ENCODE data around the gene DDX39B. TPM values are rescaled to one million over a fixed set of nuclear protein-coding genes. Genes with fewer than 3 reads are reported as not detected.
A peak's percentile ranks its signal among the peaks of the same experiment; 100 is the strongest.

Gene DDX39B
- total RNA-seq, 1 donor from 2014 or later = 412 TPM

DNA sequence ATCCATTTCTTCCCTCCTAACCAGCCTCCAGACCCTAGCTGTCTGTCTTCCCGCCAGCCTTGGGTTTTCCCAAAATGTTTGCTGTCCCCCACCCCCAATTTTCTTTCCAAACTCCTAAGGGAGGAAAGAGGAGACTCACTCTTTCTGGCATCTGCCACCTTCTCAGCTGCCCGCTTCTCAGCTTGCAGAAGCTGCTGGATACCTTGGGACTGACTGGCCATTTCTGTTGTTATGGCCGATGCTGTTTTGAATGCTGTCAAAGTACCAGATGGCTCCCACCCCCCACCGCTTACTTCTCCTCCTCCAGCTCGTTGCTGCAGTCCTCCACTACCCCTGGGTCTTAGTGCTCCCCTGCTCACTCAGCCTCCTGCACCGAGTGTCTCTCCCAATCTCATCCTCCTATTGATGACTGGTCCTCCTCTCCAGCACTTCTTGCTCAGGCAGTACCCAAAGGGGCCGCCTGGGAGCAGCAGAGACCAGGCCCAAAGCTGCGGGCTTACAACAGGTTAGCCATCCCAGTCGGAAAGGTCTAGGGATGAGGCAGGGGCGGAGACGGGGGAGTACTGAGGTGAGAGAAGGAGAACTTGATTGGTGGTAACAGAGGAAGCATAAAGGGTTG, 4.6 kb upstream of the DDX39B start, which contains the start of gene ATP6V1G2:
TSS of gene ATP6V1G2 (minus strand) at position 270 of the 619 bp plus-strand sequence. CDS start at position 221, 49 bp downstream.
- peak within 1 kb of the TSS; percentile 44 for H3K4me3 ChIP-seq (ENCODE audit: low read depth, low read length)
- DNase-seq (ENCODE audit: low read depth) = peak; percentile 79
- no peaks in the 10 kb centered on the region for H3K36me3 ChIP-seq (ENCODE audit: control insufficient read depth, insufficient read depth, low read length)
- no peaks in the 10 kb centered on the region for H3K27me3 ChIP-seq (ENCODE audit: control insufficient read depth, insufficient read depth, low read length)
- TF ChIP-seq, protein P1, sequence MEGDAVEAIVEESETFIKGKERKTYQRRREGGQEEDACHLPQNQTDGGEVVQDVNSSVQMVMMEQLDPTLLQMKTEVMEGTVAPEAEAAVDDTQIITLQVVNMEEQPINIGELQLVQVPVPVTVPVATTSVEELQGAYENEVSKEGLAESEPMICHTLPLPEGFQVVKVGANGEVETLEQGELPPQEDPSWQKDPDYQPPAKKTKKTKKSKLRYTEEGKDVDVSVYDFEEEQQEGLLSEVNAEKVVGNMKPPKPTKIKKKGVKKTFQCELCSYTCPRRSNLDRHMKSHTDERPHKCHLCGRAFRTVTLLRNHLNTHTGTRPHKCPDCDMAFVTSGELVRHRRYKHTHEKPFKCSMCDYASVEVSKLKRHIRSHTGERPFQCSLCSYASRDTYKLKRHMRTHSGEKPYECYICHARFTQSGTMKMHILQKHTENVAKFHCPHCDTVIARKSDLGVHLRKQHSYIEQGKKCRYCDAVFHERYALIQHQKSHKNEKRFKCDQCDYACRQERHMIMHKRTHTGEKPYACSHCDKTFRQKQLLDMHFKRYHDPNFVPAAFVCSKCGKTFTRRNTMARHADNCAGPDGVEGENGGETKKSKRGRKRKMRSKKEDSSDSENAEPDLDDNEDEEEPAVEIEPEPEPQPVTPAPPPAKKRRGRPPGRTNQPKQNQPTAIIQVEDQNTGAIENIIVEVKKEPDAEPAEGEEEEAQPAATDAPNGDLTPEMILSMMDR (IDR thresholded peaks at IDR 0.05; ENCODE audit: insufficient read depth, low read length, poor library complexity, severe bottlenecking) = peak; percentile 98

DNA sequence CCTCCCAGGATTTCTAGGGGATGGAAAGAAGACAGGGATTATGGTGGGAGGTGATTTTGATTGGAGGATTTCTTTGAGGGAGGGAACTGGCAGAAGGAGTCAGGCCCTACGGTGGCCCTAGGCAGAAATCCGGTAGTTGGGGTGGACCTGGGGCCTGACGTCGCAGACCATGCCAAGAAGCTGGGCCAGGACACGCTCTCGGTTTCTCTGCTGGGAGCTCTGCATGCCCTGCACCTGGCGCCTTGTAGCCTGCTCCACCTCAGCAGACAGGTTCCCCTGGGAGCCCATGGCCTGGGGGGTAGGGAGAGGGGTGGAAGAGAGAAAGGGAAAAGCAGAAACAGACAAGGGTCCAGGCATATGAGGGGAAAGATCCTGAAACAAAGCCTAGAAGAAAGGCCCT, 3.5 kb upstream of the DDX39B start:
- Histone ChIP-seq H3K4me3 (ENCODE audit: low read depth, low read length) (no peak overlapping the region), H3K27me3 (ENCODE audit: control insufficient read depth, insufficient read depth, low read length) (no peaks in the 10 kb centered on the region), H3K36me3 (ENCODE audit: control insufficient read depth, insufficient read depth, low read length) (no peaks in the 10 kb centered on the region)
- TF ChIP-seq, protein P1 (IDR thresholded peaks at IDR 0.05; ENCODE audit: insufficient read depth, low read length, poor library complexity, severe bottlenecking) = no peak
- DNase-seq (ENCODE audit: low read depth) = no peak

DNA sequence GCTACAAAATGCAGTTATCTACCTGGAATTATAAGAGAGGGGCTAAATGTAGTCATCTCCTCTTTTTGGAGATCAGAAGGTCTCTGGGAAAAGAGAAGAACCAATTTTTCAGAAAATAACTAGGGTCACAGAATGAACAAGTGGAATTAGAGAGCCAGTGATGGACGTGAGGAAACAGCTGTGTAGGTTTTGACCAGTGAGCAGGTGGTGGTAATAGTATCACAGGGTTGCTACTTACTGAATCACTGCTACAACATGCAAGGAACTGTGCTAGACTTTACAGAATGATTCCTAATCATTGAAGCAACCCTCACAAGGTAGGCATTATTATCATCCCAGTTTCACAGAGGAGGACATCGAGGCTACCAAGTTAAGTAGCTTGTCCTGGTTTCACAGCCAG, 2.9 kb upstream of the DDX39B start:
- TF ChIP-seq, protein P1 (IDR thresholded peaks at IDR 0.05; ENCODE audit: insufficient read depth, low read length, poor library complexity, severe bottlenecking) = no peak
- no peaks in the 10 kb centered on the region for H3K27me3 ChIP-seq (ENCODE audit: control insufficient read depth, insufficient read depth, low read length)
- no peak overlapping the region for H3K4me3 ChIP-seq (ENCODE audit: low read depth, low read length)
- no peak for DNase-seq (ENCODE audit: low read depth)
- peaks cover 3% of the 10 kb centered on the region for H3K36me3 ChIP-seq (ENCODE audit: control insufficient read depth, insufficient read depth, low read length)

DNA sequence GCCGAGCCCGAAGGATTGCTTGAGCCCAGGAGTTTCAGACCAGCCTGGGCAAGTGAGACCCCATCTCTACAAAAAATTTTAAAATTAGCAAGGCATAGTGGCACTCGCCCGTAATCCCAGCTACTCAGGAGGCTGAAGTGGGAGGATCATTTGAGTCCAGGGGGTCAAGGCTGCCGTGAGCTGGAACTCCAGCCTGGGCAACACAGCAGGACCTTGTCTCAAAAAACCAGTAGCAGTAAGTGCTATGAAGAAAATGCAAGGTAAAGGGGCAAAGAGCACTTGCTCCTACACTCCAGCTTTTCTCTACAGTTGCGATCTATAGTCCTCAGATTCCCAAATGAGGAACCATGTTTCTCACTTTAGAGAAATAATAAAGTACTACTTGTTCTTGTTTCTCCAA, 1.8 kb upstream of the DDX39B start:
- TF ChIP-seq, protein P1 (IDR thresholded peaks at IDR 0.05; ENCODE audit: insufficient read depth, low read length, poor library complexity, severe bottlenecking) = no peak
- Histone ChIP-seq H3K27me3 (ENCODE audit: control insufficient read depth, insufficient read depth, low read length) (no peaks in the 10 kb centered on the region), H3K4me3 (ENCODE audit: low read depth, low read length) (no peak overlapping the region), H3K36me3 (ENCODE audit: control insufficient read depth, insufficient read depth, low read length) (peaks cover 3% of the 10 kb centered on the region)
- no peak for DNase-seq (ENCODE audit: low read depth)

DNA sequence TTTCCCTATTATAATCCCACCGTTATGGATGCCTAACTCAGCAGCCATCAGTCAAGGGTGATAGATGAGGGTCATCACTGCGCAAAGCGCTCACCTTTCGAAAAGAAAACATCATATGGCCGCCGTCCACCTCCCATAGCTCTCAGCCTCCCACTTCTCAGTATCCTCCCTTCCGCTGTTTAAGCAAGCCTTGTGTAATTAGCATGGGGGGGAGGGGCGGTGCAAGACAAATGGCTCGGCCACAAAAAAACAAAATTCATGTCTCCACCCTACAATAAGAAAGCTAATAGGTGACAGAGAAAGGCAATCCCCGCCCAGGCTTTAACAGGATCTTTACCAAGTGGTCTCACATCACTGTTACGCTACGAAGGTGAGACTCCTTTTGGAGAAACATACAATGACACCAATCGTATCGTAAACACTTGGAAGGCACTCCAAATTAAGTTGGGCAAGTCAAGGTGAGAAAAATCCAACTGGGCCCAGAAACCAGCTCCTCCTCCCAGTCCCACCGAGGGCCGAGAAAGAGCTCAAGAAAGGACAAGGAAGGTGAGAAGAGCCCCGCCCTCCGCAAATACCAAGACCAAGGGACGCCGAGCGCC, 645 bp downstream of the DDX39B start:
- TF ChIP-seq, protein P1 (IDR thresholded peaks at IDR 0.05; ENCODE audit: insufficient read depth, low read length, poor library complexity, severe bottlenecking) = no peak
- peaks cover 3% of the 10 kb centered on the region for H3K36me3 ChIP-seq (ENCODE audit: control insufficient read depth, insufficient read depth, low read length)
- DNase-seq (ENCODE audit: low read depth) = no peak
- H3K4me3 ChIP-seq (ENCODE audit: low read depth, low read length) = peak overlapping the region; percentile 83
- H3K27me3 ChIP-seq (ENCODE audit: control insufficient read depth, insufficient read depth, low read length) = no peaks in the 10 kb centered on the region

Data from kidney epithelial cell (primary cell).